ENCODE results near the gene ITGB1. TPM values are rescaled to one million over a fixed set of nuclear protein-coding genes. Genes with fewer than 3 reads are reported as not detected.

ITGB1 gene
- total and polyA plus RNA-seq, 9 of the 15 experiments (the other 6 are each of a cell fraction or from before 2014, with no cell fraction given), result 40.2 to 194 (median 155) TPM

GRCh38 chr10:32963096-32963495 lies 5.1 kb upstream of the ITGB1 start:
- ChIA-PET POLR2A (interaction anchor here (0.9 kb wide), 1 partner anchor 56 kb away, joined by 3 read pairs; no protein-coding TSS in a partner anchor), CTCF (ENCODE audit: low intra/inter-chr PET ratio) (no interaction called here)
- TF ChIP-seq ATF1 (CRISPR knock-in tag; IDR thresholded peaks at IDR 0.05), result no peak
- TF ChIP-seq ATF1 (tag; IDR thresholded peaks at IDR 0.05), result peak; percentile 16; the same call in 1 of the 2 replicates
- TF ChIP-seq ZNF518B (CRISPR knock-in tag; IDR thresholded peaks at IDR 0.05), result no peak
- TF ChIP-seq STAT6 (CRISPR knock-in tag; IDR thresholded peaks at IDR 0.05), result no peak
- TF ChIP-seq JUND (IDR thresholded peaks at IDR 0.05; ENCODE audit: borderline replicate concordance, low read depth, low read length), result peak; percentile 61; the same call in 1 of the 2 replicates
- TF ChIP-seq JUND (tag; IDR thresholded peaks at IDR 0.05; ENCODE audit: borderline replicate concordance, low read depth, low read length), result peak; percentile 68; the same call in 1 of the 3 replicates
- 0 out of 2 replicates have a peak, but pooled peaks have one; percentile 25 for TF ChIP-seq JUN (IDR thresholded peaks at IDR 0.05; ENCODE audit: borderline replicate concordance, low read depth, low read length)
- TF ChIP-seq JUN (CRISPR knock-in tag; IDR thresholded peaks at IDR 0.05; ENCODE audit: borderline replicate concordance), result no peak
- peak; percentile 64 for TF ChIP-seq ATF7 (IDR thresholded peaks at IDR 0.05)
- 0 out of 2 replicates have a peak, but pooled peaks have one; percentile 28 for TF ChIP-seq TEAD2 (tag; IDR thresholded peaks at IDR 0.05)
- TF ChIP-seq ATF3 (IDR thresholded peaks at IDR 0.05), result peak; percentile 69
- TF ChIP-seq ATF3 (CRISPR knock-in tag; conservative IDR thresholded peaks at IDR 0.05), result no peak
- 0 out of 2 replicates have a peak overlapping the region, but pooled peaks have one; percentile 62 for H3K4me2 ChIP-seq (ENCODE audit: insufficient read depth, low read length)
- peak overlapping the region; percentile 82 for H2AFZ ChIP-seq (ENCODE audit: low read depth, low read length)
- peaks cover 25% of the 10 kb centered on the region for H3K79me2 ChIP-seq (ENCODE audit: control insufficient read depth, insufficient read depth, low read length)
- ATAC-seq (no peak), DNase-seq (ENCODE audit: extremely low read depth in 1 of 4, low spot score in 3 of 4) (no peak), FAIRE-seq (no peak)
- H3K27me3 ChIP-seq (ENCODE audit: control insufficient read depth in 2 of 2, insufficient read depth in 2 of 2, low read length in 2 of 2), result no peaks in the 10 kb centered on the region
- no peaks in the 10 kb centered on the region for H3K36me3 ChIP-seq (ENCODE audit: control insufficient read depth, insufficient read depth, low read length)
- no peaks in the 10 kb centered on the region for H3K9me1 ChIP-seq (ENCODE audit: control insufficient read depth, insufficient read depth, low read length)
- peaks cover 4 to 33% of the 10 kb centered on the region in 2 experiments for H3K4me1 ChIP-seq (replicated peaks in 1 of 2; ENCODE audit: control insufficient read depth in 2 of 2, insufficient read depth in 2 of 2, low read length in 2 of 2)
- H3K27ac ChIP-seq (ENCODE audit: extremely low read depth, low read depth, low read length), result peak overlapping the region; percentile 81; the same call in 1 of the 3 replicates
- H4K20me1 ChIP-seq (replicated peaks; ENCODE audit: control insufficient read depth, insufficient read depth, low read length), result no peaks in the 10 kb centered on the region
- no TSS peak for BruUV-seq (replicated peaks)
- H3K9ac ChIP-seq (ENCODE audit: insufficient read depth in 1 of 2, low read depth in 2 of 2, low read length in 2 of 2), result peak overlapping the region in 1 of 2 experiments; percentile 30; a peak in 1 of 4 replicates
- in situ Hi-C loops (cut with MboI), result no loop called here
- intact Hi-C loops (cut with micrococcal nuclease), result no loop called here
- H3K4me3 ChIP-seq, result no peak overlapping the region
- no peaks in the 10 kb centered on the region for H3K9me3 ChIP-seq (replicated peaks; ENCODE audit: control insufficient read depth, insufficient read depth, low read depth, low read length)
- 21% methylated on average over 3 of the region's 3 CpGs for WGBS (ENCODE audit: insufficient coverage, low coverage, missing lambda C conversion rate)
